Lower leg skin (tissue), 3 donors: ENCODE results near the gene NKD2.

Source experiments
- CTCF ChIP-seq, 3 donors: fragments of 450-650 bp; IDR thresholded peaks; one replicate each; pipeline ENCODE4 v1.5.1; 2016; ENCODE audit warnings: antibody characterized with exemption in 3 of 3, mild to moderate bottlenecking in 3 of 3, moderate library complexity in 2 of 3
- POLR2A ChIP-seq, 2 donors: fragments of 450-650 bp; IDR thresholded peaks; one replicate each; pipeline ENCODE4 v1.6.1; 2016 to 2017; ENCODE audit warnings: antibody characterized with exemption in 2 of 2, mild to moderate bottlenecking in 1 of 2, moderate library complexity in 1 of 2

DNA sequence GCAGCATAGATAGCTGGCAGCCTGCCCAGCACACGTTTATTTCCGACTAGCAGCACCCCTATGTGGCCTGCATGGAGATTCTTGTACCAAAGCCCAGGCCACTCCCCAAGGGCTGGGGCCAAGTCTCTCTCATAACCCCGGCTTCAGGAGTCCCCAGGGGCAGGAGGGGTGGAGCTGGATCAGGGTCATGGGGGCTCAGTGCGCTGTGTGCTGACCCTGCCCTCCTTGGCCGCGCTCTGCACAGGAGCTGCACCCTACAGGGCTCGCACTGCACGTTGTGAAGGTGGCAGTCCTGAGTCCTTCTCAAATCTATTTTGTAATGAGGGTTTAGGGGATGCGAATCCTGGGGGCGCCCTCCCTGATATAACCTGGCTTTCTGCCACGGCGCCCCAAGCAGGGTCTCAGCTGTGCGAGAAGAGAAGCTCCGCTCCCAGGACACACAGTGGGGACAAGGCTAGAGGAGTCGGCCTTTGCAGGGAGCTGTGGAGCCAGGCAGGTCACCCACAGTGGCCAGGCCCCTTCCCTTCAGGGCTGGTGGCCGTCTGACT is 28.6 kb downstream of the NKD2 start:
- TF ChIP-seq CTCF (IDR thresholded peaks at IDR 0.05), result no peak
- TF ChIP-seq POLR2A (IDR thresholded peaks at IDR 0.05), result no peak
